Endothelial cell of umbilical vein (primary cell): ENCODE data around the gene SLC10A7. TPM values are rescaled to one million over a fixed set of nuclear protein-coding genes. Genes with fewer than 3 reads are reported as not detected.

Experiments
- BruUV-seq: library from RNA; stranded (reverse); fragments of 400-500 nt; replicated peaks from 2 replicates; lab custom pipeline; 2021; lab: Mats Ljungman, UMichigan
- CTCF ChIA-PET: fragments of 300-600, 350-600 bp; sonication (Branson Sonifier 250); formaldehyde crosslinking; loops from one replicate; lab custom pipeline; 2021; ENCODE audit warnings: antibody characterized with exemption, inconsistent platforms; lab: Charles Lee
- POLR2A ChIA-PET: fragments of 300-600, 350-600 bp; sonication (Branson Sonifier 250); formaldehyde crosslinking; loops from one replicate; lab custom pipeline; 2021; ENCODE audit warnings: antibody characterized with exemption, inconsistent platforms; lab: Charles Lee
- DNase-seq: peaks from one replicate; pipeline ENCODE4 v3.0.0-alpha.2; 2011; ENCODE audit warnings: low read depth, low spot score
- FAIRE-seq: peaks from 2 replicates; lab custom pipeline; 2011; peaks lifted over from hg19 to GRCh38; lab: Jason Lieb, UNC
- H2AFZ ChIP-seq: 2 replicates; pipeline ENCODE4 v1.6.0; 2012; ENCODE audit warnings: low read depth, low read length, control low read depth, inconsistent platforms
- H3K27ac ChIP-seq: 2 replicates; pipeline ENCODE4 v1.5.1; 2011; ENCODE audit warnings: low read depth, mild to moderate bottlenecking, control low read depth, low read length, moderate library complexity; ENCODE audit not compliant: insufficient read depth
- H3K27me3 ChIP-seq, 2 experiments: 2 replicates each; pipeline versions ENCODE4 v1.6.0 to v1.6.1; 2011; ENCODE audit warnings: low read length in 2 of 2, mixed read lengths in 1 of 2; ENCODE audit not compliant: control insufficient read depth in 2 of 2, insufficient read depth in 2 of 2
- H3K36me3 ChIP-seq, 2 experiments: 2 replicates in 1 of 2; 3 replicates in 1 of 2; pipeline ENCODE4 v1.5.1; 2011; ENCODE audit warnings: low read length in 2 of 2, mild to moderate bottlenecking in 1 of 2, moderate library complexity in 1 of 2; ENCODE audit not compliant: control insufficient read depth in 2 of 2, insufficient read depth in 2 of 2; ENCODE audit errors: extremely low read depth in 1 of 2
- H3K4me1 ChIP-seq: 3 replicates; pipeline ENCODE4 v1.5.1; 2011; ENCODE audit warnings: mild to moderate bottlenecking, low read length; ENCODE audit not compliant: control insufficient read depth, insufficient read depth; ENCODE audit errors: extremely low read depth
- H3K4me2 ChIP-seq: 2 replicates; pipeline ENCODE4 v1.6.1; 2011; ENCODE audit warnings: low read length, control low read depth, mixed read lengths; ENCODE audit not compliant: insufficient read depth
- H3K4me3 ChIP-seq, 3 experiments: fragments of 200-600 bp in 1 of 3; sonication (generic), shearing (Covaris generic) in 1 of 3; replicated peaks in 1 of 3; 2 replicates each; pipeline ENCODE4 v1.5.1; 2011 to 2016; ENCODE audit warnings: control low read depth in 3 of 3, low read length in 3 of 3, mild to moderate bottlenecking in 2 of 3, inconsistent platforms in 1 of 3, low read depth in 1 of 3, moderate library complexity in 1 of 3; ENCODE audit not compliant: insufficient read depth in 1 of 3
- H3K79me2 ChIP-seq: 2 replicates; pipeline ENCODE4 v1.6.0; 2012; ENCODE audit warnings: low read length, inconsistent platforms; ENCODE audit not compliant: control insufficient read depth, insufficient read depth
- H3K9ac ChIP-seq: replicated peaks from 2 replicates; pipeline ENCODE3; 2011; ENCODE audit warnings: low read length, control low read depth; ENCODE audit not compliant: insufficient read depth; ENCODE audit errors: extremely low read depth
- H3K9me1 ChIP-seq: replicated peaks from 3 replicates; pipeline ENCODE4 v1.6.0; 2011; ENCODE audit warnings: mild to moderate bottlenecking, low read length; ENCODE audit not compliant: control insufficient read depth, insufficient read depth; ENCODE audit errors: extremely low read depth
- H3K9me3 ChIP-seq: replicated peaks from 2 replicates; pipeline ENCODE4 v1.5.1; 2012; ENCODE audit warnings: low read length, inconsistent platforms; ENCODE audit not compliant: control insufficient read depth, insufficient read depth
- H4K20me1 ChIP-seq: replicated peaks from 2 replicates; pipeline ENCODE3; 2011; ENCODE audit warnings: mild to moderate bottlenecking, low read length; ENCODE audit not compliant: control insufficient read depth, insufficient read depth; ENCODE audit errors: extremely low read depth
- EZH2 ChIP-seq: IDR thresholded peaks from 2 replicates; pipeline ENCODE4 v1.6.1; 2012; ENCODE audit warnings: borderline replicate concordance, low read depth, mild to moderate bottlenecking, moderate library complexity, low read length, inconsistent platforms; ENCODE audit not compliant: severe bottlenecking
- FOS ChIP-seq: IDR thresholded peaks from 2 replicates; pipeline ENCODE4 v1.6.1; 2011; ENCODE audit warnings: mild to moderate bottlenecking, low read length, moderate library complexity, borderline replicate concordance; ENCODE audit not compliant: insufficient read depth
- GATA2 ChIP-seq: IDR thresholded peaks from 2 replicates; pipeline ENCODE4 v1.7.0; 2011; ENCODE audit warnings: low read depth, mild to moderate bottlenecking, moderate library complexity, mixed read lengths, low read length; ENCODE audit not compliant: insufficient read length, insufficient read depth
- JUN ChIP-seq: IDR thresholded peaks from 2 replicates; pipeline ENCODE4 v1.6.1; 2011; ENCODE audit warnings: borderline replicate concordance, low read depth; ENCODE audit not compliant: insufficient read length, insufficient read depth
- MYC ChIP-seq: IDR thresholded peaks from one replicate; pipeline ENCODE4 v1.6.1; 2011; ENCODE audit warnings: mild to moderate bottlenecking, low read depth, low read length
- POLR2A ChIP-seq: IDR thresholded peaks from 2 replicates; pipeline ENCODE4 v1.6.1; 2012; ENCODE audit warnings: low read depth, mild to moderate bottlenecking, control low read depth, low read length
- POLR2AphosphoS5 ChIP-seq: IDR thresholded peaks from 2 replicates; pipeline ENCODE4 v1.6.1; 2012; ENCODE audit warnings: low read depth, mild to moderate bottlenecking, control low read depth, low read length, moderate library complexity; ENCODE audit not compliant: insufficient read depth
- dilution Hi-C: fragments of 300-500 bp; cut with MboI; formaldehyde crosslinking; loops from one replicate; pipeline ENCODE4 v1.15.0; 2019; ENCODE audit warnings: low sequenced_read_pairs; ENCODE audit not compliant: extremely low pct_ligation_motif_present
- intact Hi-C: fragments of 100-400 bp; cut with micrococcal nuclease; formaldehyde crosslinking; loops from one replicate; pipeline ENCODE4 v1.10.0; 2022
- polyA plus RNA-seq, 4 experiments: library from polyadenylated mRNA; depleted of rRNA in 3 of 4; stranded (reverse) in 3 of 4; unstranded in 1 of 4; fragments of >200 nt; gene quantifications; 2 replicates each; pipeline versions ENCODE4 v1.2.1 to v1.2.3, GENCODE V29; 2011 to 2012; ENCODE audit warnings: missing spikeins in 1 of 4
- total RNA-seq: library from RNA; stranded (reverse); gene quantifications from 2 replicates; pipeline ENCODE4 v1.2.3, GENCODE V29; 2021
- TF ChIP-seq, protein P1 (sequence below): IDR thresholded peaks from 2 replicates; pipeline ENCODE4 v1.6.1; 2011; ENCODE audit not compliant: insufficient read depth, insufficient read length
- TF ChIP-seq, protein P2 (sequence below), 2 donors: IDR thresholded peaks; 1 replicate in 1 of 2; 2 replicates in 1 of 2; pipeline ENCODE4 v1.5.1; 2011; ENCODE audit warnings: low read length in 2 of 2, mild to moderate bottlenecking in 2 of 2, moderate library complexity in 2 of 2, control low read depth in 1 of 2, inconsistent platforms in 1 of 2, low read depth in 1 of 2; ENCODE audit not compliant: insufficient read depth in 1 of 2; ENCODE audit errors: extremely low read depth in 1 of 2

SLC10A7 gene
- total and polyA plus RNA-seq, 2 donors (not counting 3 experiments of a cell fraction or from before 2014, with no cell fraction given), result 13.6 to 20.4 TPM

DNA sequence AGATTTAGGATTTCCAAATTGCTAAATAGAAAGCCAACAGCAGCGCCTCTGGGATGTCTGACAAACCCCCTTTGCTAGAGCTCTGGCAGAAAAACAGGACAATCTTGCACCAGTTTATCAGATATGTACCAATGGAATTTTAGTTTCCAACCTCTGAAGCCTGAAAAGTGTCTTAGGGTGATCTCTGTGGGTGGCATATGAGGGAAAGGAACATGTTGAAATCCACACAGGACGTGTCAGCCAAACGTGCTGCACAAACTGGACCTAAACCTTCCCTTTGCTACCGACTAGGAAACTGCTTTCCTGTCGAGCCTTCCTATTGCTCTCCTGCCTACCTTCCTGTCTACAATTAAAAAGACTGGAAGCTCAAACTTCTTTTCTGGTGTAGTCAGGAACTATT is 253.9 kb downstream of the SLC10A7 start:
- BruUV-seq, result no TSS peak
- intact Hi-C loops (loop anchor here (2.0 kb wide), 1 partner anchor 17 kb away; no protein-coding TSS in a partner anchor), dilution Hi-C loops (no loop called here)
- Histone ChIP-seq H3K27me3 (no peaks in the 10 kb centered on the region), H3K4me3 (no peak overlapping the region), H3K9ac (no peak overlapping the region), H3K27ac (no peak overlapping the region), H4K20me1 (no peaks in the 10 kb centered on the region), H3K79me2 (no peaks in the 10 kb centered on the region), H3K9me1 (no peaks in the 10 kb centered on the region), H2AFZ (no peak overlapping the region), H3K9me3 (no peaks in the 10 kb centered on the region), H3K4me2 (no peak overlapping the region), H3K4me1 (no peaks in the 10 kb centered on the region), H3K36me3 (no peaks in the 10 kb centered on the region)
- FAIRE-seq (no peak), DNase-seq (no peak)
- CTCF ChIA-PET, result interaction anchor here (0.9 kb wide), 1 partner anchor 8 kb away, joined by 4 read pairs; no protein-coding TSS in a partner anchor
- POLR2A ChIA-PET, result no interaction called here
- TF ChIP-seq POLR2AphosphoS5, result no peak
- TF ChIP-seq, protein P1, sequence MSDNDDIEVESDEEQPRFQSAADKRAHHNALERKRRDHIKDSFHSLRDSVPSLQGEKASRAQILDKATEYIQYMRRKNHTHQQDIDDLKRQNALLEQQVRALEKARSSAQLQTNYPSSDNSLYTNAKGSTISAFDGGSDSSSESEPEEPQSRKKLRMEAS, result no peak
- TF ChIP-seq FOS, result no peak
- no peak for TF ChIP-seq MYC
- no peak for TF ChIP-seq JUN
- TF ChIP-seq, protein P2, sequence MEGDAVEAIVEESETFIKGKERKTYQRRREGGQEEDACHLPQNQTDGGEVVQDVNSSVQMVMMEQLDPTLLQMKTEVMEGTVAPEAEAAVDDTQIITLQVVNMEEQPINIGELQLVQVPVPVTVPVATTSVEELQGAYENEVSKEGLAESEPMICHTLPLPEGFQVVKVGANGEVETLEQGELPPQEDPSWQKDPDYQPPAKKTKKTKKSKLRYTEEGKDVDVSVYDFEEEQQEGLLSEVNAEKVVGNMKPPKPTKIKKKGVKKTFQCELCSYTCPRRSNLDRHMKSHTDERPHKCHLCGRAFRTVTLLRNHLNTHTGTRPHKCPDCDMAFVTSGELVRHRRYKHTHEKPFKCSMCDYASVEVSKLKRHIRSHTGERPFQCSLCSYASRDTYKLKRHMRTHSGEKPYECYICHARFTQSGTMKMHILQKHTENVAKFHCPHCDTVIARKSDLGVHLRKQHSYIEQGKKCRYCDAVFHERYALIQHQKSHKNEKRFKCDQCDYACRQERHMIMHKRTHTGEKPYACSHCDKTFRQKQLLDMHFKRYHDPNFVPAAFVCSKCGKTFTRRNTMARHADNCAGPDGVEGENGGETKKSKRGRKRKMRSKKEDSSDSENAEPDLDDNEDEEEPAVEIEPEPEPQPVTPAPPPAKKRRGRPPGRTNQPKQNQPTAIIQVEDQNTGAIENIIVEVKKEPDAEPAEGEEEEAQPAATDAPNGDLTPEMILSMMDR (IDR thresholded peaks at IDR 0.05; ENCODE audit: extremely low read depth in 1 of 2, insufficient read depth in 1 of 2, low read depth in 1 of 2, low read length in 2 of 2), result no peak
- no peak for TF ChIP-seq GATA2
- TF ChIP-seq EZH2, result no peak
- TF ChIP-seq POLR2A, result no peak
